Fibroblast of skin of abdomen (primary cell): Measurements from ENCODE around the gene IQCN.
A peak's percentile ranks its signal among the peaks of the same experiment; 100 is the strongest.

Experiments
- DNase-seq: peaks from one replicate; pipeline ENCODE4 v3.0.0-alpha.2; 2013

Gene IQCN

GRCh38 chr19:18265582-18265981 is 8.7 kb downstream of the IQCN start:
- DNase-seq, result no peak

- no peak for DNase-seq
These were observed 9.2 kb downstream of the IQCN start for GRCh38 chr19:18264971-18265540.

DNA sequence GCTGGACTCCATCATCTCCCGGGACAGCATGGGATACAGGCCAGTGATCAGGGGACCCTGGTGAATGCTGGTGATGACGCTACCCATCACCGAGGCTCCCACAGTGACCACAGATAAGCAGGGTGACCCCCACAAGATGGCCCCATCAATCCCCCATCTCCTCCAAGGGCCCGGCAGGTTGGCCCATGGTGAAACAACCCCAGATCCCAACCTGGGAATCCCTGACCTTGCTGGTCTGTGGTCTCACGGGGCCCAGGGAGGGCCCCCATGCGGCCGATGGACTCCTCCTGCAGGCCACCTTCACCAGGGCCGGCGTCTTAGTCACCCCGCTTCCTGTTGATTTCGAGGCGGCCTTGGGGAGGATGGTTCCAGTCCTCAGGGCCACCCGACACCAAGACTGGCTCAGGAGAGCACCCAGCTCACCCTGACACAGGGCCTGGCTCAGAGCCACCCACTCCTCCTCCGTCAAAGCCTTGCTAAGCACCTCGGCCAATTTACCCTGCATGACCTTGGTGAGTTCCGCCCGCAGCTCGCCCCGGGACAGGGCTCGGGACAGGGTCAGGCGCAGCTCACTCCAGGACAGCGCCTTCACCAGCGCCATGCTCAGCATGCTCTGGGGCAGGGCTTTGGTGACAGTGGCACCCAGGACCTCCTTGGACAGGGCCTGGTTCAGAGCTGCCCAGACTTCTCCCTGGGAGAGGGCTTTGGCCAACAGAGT is 10.0 kb downstream of the IQCN start:
- DNase-seq, result no peak

GRCh38 chr19:18263324-18264136 is 10.7 kb downstream of the IQCN start:
- no peak for DNase-seq

DNA sequence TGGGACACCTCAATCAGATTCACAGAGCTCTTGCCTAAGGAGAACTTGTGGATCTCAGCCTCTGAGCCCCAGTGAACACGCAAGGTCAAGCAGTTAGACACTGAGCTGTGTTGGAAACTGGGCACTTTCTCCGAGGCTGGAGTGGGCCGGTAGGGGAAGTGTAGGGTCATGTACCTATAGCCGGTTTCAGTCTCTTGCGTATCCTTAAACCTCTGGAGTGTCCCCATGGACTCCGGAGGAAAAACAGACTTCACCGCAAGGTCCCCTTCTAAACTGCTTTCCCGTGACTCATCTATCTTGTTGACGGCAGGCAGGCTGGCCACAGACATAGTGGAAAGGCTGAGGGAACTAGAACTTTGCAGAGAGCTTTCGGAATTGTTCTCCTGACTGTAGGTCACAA is 11.3 kb downstream of the IQCN start:
- DNase-seq, result no peak

DNA sequence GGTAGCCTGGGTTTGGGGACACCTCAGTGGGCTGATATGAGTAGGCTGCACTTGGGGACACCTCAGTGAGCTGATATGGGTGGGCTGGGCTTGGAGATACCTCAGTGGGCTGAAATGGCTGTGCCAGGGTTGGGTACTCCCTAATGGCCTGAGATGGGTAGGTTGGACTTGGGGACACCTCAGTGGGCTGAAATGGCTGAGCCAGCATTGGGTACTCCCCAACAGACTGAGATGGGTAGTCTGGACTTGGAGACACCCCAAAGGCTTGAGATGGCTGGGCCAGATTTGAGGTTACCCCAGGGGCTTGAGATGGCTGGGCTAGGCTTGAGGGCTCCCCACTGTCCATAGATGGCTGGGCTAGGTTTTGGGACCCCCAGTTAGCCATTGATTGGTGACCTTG is 12.1 kb downstream of the IQCN start:
- DNase-seq, result no peak

DNA sequence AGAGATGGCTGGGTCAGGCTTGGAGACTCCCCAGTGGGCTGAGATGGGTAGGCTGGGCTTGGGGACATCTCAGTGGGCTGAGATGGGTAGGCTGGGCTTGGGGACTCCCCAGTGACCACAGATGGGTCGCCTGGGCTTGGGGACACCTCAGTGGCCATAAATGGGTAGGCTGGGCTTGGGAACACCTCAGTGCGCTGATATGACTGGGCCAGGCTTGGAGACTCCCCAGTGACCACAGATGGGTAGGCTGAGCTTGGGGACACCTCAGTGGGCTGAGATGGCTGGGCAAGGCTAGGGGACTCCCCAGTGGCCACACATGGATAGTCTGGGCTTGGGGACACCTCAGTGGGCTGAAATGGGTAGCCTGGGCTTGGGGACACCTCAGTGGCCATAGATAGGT is 12.8 kb downstream of the IQCN start:
- DNase-seq, result no peak

DNA sequence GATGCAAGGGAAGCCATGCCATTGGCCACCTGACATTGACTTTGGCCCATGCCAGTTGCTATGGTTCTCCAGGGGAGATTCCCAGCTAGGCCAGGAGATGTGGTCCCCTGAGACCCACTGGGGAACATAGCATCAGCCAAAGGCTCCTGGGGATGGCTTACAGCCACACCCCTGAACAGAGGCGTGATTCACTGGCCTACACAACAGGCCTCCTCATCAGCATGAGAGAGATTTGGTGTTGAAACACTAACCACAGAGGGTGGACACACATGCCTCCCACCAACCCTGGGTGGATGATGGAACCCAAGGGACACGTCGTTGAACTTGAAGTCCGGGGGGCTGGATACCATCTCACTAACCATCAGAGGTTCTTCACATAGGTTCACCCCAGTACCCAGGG is 14.4 kb downstream of the IQCN start:
- no peak for DNase-seq

DNA sequence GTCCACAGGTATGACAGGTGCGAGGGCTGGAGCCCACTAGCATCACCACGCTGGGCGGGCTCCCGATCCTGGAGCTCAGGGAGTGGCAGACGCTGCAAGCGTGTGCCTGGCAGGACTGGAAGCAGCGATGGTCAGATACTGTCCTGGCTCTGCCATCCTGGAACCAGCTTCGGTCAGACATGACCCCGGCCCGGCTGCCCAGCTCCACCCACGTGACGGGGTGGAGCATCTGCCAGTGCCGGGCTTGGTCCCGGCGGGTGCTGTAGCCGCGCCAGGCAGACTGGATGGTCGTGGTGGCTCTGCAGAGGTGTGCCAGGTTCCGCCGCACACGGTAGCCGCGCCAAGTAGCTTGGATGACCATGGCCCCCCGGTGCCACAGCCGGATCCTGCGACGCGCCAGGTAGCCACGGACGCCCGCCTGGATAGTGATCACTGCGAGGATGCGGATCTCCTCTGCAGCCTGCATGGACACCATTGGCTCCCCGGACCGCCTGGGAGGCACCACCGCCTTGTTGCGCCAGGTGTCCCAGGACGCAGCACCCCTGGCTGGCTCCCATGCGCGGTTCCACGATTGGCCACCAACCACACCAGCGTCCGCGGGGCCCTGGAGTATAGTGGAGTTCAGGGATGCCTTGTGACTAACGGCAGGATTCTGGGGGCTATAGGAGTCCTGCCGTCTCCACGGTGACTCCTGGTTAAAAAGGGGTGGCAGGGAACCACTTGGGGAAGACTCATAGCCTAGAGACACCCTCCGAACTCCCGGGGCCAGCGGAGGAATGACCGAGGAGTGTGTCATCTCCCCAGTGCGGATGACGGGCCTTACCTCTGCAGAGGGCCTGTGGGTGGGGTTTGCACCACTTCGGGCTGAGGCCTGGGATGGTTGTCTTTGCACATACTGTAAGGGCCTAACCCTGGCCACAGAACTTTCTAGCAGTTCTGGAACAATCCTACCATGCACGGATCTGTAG is 16.5 kb downstream of the IQCN start:
- no peak for DNase-seq

DNA sequence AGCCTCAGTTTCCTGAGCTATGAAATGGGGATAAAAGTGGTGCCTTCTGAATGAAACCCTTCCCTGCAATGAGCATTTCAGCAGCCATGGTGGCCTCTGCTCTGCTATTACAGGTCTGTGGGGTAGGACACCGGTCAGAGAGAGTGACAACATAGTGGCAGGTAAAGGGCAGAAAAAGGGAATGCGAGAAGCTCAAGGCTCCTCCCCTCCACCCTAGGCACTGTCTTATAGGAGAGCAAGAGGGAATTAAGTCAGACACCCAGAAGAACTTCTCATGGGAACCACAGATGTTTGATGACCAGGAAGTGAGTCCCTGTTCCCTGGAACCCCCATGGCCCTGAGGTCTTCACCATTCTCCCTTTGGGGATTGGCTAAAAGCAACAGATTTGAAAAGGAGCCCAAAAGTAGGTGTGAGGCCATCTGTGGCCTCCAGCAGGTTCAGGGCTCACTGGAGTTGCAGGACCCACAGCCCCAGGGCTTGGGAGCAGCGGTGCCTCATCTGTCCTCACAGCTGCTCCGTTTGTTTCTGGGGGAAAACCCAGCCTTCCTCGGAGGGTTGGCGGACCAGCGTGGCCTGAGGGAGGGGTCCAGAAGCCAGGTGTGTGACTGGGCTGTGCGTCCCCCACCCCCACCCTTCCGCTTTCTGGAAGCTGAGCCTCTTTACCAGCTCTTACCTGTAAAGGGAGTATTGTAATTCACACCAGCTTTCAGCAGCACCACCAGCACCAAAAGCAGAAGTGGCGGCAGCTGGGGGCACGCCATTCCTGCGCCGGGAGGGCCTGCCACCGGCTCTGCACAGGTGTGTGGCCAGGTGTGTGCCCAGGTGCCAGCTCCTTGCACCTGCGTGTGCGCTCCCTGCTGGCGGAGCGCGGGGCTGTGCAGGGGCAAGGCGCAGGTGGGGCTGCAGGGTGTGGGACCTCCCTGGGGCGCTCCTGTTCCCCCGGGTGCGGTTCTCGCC is 19.4 kb downstream of the IQCN start:
- no peak for DNase-seq

DNA sequence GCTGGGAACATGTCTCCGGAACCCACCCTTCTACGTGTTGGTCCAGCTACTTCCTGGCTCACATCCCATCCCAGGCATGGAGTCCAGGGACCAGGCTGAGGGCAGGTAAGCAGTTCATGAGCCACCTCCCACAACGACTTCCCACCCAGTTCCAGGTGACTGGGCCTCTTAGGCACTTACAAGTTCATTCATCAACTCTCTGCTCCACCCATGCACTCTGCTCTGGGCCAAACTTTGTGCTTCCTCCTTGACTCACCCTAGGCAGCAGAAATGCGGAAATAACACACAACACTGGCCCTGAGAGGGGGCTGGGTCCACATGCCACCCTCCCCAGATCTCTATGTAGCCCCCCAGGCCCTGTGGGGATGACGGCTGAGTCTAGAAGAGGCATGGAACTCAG is 20.5 kb downstream of the IQCN start:
- DNase-seq, result no peak

DNA sequence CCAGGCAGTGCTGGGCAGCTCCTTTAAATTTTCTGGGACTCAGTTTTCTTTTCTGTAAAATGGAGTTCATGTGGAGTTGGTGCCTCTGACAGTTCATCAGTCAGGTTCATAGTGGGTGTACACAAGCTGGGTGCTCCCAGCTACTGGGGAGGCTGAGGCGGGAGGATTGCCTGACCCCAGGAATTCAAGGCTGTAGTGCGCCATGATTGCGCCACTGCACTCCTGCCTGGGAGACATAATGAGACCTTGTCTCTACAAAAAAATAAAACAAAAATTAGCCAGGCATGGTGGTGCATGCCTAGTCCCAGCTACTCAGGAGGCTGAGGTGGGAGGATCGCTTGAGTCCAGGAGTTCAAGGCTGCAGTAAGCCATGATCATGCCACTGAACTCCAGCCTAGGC is 21.1 kb downstream of the IQCN start:
- no peak for DNase-seq

GRCh38 chr19:18252370-18252717 is 21.9 kb downstream of the IQCN start:
- DNase-seq, result no peak

DNA sequence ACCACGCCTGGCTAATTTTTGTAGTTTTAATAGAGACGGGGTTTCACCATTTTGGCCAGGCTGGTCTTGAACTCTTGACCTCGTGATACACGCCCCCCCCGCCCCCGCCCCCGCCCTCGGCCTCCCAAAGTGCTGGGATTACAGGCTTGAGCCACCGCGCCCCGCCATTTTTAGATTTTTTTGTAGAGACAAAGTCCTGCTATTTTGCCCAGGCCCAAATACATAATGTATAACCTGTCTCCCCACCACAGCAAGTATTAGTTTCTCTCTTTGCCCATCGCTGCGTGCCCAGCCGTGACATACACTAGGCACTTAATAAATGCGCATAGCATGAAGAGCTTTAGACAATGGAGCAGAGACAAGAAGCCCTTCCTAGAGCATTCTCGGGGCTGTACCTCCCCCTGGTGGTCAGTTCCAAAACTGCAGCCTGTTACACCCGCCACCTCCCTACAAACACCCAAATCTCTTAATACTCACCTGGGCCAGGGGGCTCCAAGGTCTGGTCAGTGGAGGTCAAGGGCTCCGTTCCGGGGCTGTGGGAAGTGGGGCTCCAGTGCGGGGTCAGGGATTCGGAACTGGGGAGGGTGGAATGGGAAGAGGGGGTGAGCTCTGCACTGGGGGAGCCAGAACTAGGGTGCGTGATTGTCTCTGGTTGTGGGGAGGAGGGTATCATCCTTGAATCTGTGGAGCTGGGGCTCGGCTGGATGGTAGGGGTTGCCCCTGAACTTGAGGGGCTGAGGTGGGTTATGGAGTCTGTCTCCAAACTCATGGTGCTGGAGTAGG is 22.5 kb downstream of the IQCN start:
- DNase-seq, result peak; percentile 50

- DNase-seq, result no peak
These were observed 24.4 kb downstream of the IQCN start for GRCh38 chr19:18249834-18250233.

- DNase-seq, result no peak
These were observed 29.0 kb downstream of the IQCN start for GRCh38 chr19:18245297-18245696.

DNA sequence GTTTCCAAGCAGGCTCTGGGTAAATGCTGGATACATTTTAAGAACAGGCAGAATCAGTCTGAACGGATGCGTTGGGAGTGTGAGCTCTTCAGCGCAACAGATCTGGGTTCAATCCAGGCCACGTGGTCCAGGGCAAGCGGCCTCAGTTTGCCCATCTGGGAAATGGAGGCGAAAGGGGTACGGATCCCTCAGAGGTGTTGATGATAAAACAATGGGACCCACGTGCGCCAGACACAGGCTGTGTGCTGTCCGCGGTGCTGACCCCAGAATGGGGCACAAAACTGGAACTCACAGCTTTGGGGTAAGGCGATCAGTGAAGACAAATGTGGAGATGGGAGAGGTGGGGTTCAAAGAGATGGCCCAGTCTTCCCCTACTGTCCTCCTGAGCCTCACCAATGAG is 34.9 kb downstream of the IQCN start:
- DNase-seq, result no peak

DNA sequence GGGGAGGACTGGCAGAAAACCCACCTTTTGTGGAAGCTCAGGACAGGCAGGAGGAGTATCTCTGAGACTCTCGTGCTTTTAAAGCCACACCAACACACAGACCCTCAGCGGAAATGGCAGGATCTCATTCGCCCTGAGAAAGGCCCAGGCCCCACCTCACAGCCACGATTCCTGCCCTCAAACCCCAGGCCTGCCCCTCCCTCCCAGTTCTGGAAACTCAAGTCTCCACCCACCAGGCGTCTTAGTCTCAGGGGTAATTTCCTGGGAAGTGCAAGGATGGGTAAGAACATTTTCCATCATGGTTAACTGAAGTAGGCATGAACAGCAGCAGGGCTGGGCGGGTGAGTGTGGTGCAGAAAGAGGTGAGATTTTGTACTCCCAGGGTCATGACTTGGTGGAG is 40.1 kb downstream of the IQCN start:
- no peak for DNase-seq

- peak; percentile 25 for DNase-seq
These were observed 40.9 kb downstream of the IQCN start for GRCh38 chr19:18233224-18233825.

DNA sequence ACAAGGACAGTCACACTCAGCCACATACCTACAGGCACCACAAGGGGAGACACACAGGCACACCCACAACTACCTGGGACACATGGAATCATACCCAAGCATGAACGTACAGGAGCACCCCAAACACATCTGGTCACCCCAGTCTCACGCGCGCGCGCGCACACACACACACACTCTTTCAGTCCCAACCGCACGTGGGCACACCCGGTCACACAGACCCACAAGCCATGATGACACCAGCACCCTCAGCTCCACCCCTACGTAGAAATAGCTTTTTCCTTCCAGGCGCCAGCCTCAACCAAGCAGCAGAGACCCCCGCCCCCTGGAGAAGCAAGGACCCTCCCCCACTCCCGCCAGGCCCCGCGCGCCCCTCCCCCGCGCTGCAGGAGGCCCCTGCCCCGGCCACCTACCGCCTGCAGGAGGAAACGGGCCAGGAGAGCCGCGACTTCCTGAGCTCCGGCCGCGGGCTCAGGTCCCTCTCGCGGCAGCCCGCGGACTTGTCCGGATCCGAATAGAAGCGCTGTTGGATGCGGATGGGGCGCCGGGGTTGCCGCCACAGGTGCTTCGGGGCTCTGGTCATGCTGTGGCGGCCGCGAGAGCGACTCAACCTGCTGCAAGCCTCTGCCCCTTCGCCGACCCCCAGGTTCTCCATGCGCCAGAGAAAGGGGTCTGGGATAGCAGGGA is 41.6 kb downstream of the IQCN start:
- no peak for DNase-seq
